CD4-positive, alpha-beta T cell treated with Interleukin-6 at 100 ng/mL for 8 hours (primary cell): Measurements from ENCODE around the gene GPR31.

Source experiments
- DNase-seq: peaks from one replicate; pipeline ENCODE4 v3.0.0-alpha.2; 2020; ENCODE audit warnings: mixed read lengths, low spot score

GPR31 gene

GRCh38 chr6:167165858-167166471 is 8.2 kb upstream of the GPR31 start:
- no peak for DNase-seq

GRCh38 chr6:167164261-167164660 is 6.5 kb upstream of the GPR31 start:
- DNase-seq = no peak

DNA sequence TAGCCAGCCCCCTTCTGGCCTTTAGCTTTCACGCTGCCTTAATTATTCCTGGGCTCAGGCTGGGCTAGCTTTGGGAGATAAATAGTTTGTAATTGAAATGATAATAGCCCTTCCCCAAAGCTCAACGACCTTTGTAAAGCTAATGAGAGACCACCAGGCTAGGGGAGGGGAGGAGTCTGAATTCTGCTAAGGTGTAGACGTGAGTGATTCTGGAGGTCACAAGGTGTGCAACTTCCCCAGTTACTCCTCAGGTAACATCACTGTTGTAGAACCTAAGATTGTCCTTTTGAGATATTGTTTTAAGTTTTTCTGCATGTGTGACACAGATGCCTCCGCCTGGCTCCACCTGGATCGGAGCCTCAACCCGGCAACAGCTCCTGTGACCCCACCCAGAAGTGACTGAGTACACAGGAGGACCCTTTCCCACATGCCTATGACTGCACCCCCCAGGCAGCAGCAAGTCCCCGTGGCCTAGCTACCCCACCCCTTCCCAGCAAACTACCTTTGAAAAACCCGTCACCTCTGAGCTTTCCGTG is 5.8 kb upstream of the GPR31 start:
- DNase-seq = no peak

GRCh38 chr6:167162591-167162990 is 4.8 kb upstream of the GPR31 start:
- DNase-seq = no peak

- DNase-seq = no peak
Observed at GRCh38 chr6:167161851-167162467, 4.2 kb upstream of the GPR31 start.

DNA sequence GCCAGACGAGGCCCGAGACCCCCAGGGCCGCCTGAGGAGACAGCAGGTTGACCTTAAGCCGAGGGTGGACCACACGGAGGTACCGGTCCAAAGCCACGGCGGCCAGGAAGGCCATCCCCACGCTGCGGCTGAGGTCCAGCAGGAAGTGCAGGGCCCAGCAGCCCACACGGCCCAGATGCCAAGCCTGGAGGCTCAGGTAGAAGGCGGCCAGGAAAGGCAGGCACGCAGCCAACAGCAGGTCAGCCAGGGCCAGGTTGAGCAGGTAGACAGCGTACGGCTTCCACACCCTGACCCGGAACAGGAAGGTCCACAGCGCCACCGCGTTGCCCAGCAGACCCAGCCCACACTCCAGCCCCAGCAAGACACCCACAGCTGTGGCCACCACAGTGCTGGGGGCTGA is 366 bp downstream of the GPR31 start:
- no peak for DNase-seq

GRCh38 chr6:167154895-167155294 is 2.9 kb downstream of the GPR31 start:
- DNase-seq = no peak

GRCh38 chr6:167154291-167154690 is 3.5 kb downstream of the GPR31 start:
- DNase-seq = no peak

DNA sequence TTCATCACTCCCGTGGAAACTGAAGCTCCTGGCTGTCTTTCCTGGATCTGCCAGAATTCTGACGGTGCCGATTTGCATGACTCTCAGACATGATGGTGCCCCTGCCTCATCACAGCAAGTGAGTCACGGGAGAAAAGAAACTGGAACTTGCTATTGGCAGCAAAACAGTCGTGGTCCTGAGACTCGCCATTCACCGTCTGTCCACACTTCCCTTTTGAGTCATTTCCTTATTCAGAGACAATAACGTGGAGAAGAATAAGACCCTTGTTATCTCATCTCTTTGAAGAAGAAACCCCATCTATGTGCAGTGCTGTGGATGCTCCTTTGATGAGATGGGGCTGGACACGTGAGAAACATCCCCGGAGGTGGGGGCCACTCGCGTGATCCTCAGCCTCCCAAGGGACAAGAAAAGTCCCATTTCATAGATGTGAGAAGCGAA is 4.2 kb downstream of the GPR31 start:
- DNase-seq = no peak

DNA sequence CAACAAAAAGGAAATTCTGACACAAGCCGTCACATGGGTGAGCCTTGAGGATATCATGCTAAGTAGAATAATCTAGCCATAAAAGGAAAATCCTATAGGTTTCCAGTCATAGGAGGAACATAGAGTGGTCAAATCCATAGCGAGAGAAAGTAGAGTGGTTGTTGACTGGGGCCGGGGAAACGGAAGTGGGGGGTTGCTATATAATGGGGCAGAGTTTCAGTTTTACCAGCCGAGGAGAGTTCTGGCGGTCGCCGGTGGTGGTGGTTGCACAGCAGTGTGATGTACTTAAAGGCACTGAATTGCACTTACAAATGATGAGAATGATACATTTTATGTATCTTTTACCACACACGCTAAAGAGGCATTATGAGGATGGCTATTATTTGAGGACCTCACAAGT is 4.9 kb downstream of the GPR31 start:
- no peak for DNase-seq

DNA sequence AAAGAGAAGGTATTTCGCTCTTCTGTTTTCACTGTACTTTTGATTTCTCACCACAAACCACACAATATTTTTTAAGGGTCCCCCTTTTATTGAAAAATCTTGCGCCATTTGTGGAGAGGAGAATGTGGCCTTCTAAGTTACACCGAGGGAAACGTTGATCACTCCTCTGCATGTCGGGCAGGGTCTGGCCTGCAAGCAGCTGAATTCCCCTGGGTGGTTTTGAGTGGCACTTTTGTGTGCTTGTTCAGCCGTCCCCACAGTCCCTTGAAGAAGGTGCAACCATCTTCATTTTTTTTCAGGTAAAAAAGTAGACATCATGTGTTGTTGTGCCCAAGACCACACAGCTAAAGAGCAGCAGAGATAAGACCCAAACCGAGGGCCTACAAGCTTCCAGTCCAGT is 6.1 kb downstream of the GPR31 start:
- DNase-seq = no peak

DNA sequence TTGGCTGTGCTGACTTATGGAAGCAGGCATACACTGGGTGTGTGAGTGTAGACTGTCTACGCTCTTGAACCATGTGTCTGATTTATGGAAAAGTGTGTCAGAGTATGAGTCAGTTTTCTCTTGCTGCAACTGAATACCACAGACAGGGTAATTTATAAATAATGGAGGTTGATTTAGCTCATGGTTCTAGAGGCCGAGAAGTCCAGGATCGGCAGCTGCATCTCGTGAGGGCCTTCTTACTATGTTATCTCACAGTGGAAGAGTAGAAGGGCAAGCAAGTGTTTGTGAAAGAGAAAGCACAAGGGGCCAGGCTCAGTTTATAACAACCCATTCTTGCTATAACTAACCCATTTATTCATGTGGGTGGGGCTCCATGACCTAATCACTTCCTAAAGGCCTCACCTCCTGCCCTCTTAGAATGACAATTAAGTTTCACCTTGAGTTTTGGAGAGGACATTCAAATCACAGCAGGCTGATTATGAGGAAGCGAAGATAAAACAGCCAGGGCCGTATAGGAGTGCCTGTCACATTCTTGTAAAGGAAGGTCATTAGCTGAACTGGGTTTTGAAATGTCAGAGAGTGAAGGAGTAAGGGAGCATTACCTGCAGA is 6.7 kb downstream of the GPR31 start:
- DNase-seq = no peak

DNA sequence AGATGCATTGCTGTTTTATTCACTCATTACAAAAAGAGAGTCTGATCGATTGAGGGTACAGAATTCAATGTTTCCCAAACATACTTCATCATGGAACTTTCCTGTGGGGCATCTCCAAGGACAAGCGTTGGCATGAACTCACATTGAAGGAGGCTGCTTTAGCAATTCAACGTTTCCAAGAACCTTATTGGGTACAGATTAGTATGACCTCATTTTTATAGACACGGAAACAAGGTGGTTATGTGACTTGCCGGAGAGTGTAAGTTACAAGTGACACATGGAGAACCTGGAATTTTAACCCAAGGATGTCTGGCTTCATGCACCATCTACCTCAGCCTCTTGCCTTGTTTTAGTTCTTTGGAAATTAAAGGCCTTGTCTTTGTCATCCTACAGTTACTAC is 8.8 kb downstream of the GPR31 start:
- DNase-seq = no peak

- no peak for DNase-seq
Observed at GRCh38 chr6:167148021-167148420, 9.8 kb downstream of the GPR31 start.

- DNase-seq = no peak
Observed at GRCh38 chr6:167146977-167147376, 10.8 kb downstream of the GPR31 start.

- no peak for DNase-seq
Observed at GRCh38 chr6:167146135-167146534, 11.6 kb downstream of the GPR31 start.

DNA sequence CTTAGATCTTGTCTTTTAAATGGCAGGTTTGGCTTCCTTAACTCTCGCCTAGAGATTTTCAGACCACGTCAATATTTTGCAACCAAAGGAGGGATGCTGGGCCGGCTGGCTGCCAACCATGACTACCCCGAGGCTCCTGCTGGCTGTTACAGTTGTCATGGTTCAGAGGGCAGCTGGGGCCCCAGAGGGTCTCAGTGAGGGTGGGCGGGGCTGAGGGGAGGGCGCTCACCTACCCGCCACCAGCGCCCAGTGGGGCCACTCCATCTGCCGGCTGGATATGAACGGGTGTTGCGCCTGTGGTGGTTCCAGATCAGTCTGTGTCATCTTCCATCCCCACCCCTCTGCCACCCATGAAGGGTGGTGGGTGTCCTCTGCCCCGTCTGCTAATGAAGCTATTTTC is 12.3 kb downstream of the GPR31 start:
- no peak for DNase-seq

- DNase-seq = no peak
Observed at GRCh38 chr6:167143041-167143440, 14.7 kb downstream of the GPR31 start.

- DNase-seq = no peak
Observed at GRCh38 chr6:167142433-167142761, 15.4 kb downstream of the GPR31 start.

DNA sequence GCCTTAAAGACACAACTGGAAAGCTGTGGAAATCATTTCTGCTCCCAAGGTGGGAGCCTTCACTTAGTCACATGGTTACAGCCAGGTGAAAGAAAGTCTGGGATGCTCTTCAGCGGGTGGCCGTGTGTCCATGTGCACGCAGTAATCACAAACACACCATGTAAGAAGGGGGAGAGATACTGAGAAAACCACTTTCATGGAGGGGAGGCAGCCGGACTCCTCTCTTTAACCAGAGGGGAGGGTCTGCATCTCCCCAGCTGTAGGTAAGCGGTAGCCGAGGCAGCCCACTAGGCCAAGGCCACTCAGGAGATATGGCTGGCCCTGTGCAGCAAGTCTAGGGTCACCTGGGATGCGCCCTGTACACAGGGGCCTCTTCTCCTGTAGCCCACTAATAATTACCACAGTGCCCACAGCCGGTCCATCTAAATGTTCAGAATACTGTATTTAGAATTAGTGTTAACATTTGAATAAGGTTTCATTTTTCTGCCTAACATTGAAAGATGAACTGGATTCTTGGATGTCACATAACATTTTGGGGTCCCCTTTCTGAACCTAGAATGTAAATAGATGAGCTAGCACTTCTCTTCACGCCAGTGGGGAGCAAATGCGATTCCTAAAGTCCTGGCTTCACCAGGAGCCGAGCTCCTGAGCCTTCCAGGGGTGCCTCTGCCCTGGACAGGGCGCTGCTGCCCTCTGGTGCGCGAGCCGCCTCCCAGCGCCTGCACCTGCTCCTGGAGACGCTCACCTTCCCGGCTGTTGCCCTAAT is 15.9 kb downstream of the GPR31 start:
- DNase-seq = peak; percentile 54

DNA sequence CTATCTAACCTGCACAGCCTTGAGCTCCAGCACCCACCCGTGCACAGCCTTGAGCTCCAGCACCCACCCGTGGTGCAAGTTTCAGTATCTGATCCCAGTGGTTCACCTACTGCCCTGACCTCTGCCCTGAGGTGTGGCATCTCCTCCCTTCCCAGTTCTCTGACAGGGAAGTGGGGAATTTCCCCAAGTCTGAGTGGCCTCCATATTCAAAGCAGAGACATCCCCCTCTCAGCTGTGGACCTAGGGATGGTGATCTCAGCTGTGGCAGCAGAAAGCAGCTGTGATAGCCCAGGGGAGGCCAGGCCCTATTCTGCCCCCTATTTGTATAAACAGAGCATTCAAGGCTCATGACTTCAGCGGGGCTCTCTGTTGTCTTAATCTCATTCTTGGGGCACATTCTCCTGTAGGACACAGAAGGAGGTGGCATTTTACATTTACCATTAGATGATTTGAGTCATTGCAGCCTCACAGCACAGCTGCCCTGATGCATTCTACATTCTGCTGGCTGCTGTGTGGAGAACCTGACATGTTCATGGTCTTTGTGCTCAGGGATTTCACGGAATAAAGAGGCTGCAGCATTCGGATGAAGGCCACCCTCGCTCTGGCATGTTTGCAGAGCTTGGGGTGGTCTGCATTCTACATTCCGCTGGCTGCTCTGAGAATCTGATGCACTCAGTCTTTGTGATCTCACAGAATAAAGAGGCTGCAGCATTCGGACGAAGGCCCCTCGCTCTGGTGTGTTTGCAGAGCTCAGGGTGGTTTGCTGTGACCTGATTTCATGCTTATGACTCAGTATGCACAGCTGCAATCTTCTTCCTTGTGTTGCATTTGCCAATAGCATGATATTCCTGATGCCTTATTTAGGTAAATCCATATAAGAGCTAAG is 16.9 kb downstream of the GPR31 start:
- no peak for DNase-seq

DNA sequence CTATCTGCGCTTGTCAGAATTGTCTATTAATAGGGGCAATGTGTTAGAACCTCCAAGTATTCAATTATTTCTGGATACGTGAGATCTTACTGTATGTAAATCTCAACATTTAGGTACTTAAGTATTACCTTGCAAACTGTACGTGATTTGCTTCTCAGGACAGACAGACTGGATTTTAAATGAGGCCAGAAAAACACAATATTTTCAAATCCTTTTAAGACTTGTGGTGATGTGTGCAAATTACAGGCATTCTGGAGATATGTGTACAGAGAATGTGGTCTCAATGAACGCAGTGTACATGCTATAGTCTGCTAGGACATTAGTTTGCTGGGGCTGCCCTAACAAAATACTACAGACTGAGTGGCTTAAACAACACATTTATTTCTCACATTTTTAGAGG is 18.0 kb downstream of the GPR31 start:
- DNase-seq = no peak
